GM21423 (cell line): ENCODE data around the gene ATAD2B.

Source experiments
- ATAC-seq: cut with Tn5 transposase; IDR thresholded peaks from one replicate; pipeline ENCODE4 v1.9.1; 2021; ENCODE audit warnings: mild to moderate bottlenecking, moderate library complexity; ENCODE audit not compliant: unreplicated experiment

ATAD2B gene

DNA sequence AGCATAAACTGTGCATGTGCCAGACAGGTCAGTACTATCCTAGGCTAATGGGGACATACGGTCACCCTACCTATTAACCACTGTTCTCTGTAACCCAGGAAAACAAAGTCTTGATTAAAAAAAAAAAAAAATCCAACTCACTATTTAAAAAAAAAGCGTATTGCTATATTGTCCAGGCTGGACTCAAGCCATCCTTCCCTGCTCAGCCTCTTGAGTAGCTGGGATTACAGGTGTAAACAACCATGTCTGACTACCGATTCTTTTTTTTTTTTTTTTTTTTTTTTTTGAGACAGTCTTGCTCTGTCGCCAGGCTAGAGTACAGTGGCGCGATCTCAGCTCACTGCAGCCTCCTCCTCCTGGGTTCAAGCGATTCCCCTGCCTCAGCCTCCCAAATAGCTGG lies 11.6 kb downstream of the ATAD2B start:
- no peak for ATAC-seq

DNA sequence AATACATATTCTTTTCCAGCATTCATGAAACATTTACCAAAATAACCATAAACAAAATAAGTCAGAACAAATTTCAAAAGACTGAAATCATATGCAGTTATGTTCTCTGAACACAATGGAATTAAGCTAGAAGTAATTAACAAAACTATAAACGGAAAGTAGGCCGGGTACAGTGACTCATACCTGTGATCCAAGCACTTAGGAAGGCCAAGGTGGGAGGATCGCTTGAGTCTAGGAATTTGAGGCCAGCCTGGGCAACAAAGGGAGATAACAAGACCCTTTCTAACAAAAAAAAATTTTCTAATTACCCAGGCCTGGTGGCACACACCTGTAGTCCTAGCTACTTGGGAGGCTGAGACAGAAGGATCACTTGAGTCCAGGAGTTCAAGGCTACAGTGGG lies 14.9 kb downstream of the ATAD2B start:
- no peak for ATAC-seq

DNA sequence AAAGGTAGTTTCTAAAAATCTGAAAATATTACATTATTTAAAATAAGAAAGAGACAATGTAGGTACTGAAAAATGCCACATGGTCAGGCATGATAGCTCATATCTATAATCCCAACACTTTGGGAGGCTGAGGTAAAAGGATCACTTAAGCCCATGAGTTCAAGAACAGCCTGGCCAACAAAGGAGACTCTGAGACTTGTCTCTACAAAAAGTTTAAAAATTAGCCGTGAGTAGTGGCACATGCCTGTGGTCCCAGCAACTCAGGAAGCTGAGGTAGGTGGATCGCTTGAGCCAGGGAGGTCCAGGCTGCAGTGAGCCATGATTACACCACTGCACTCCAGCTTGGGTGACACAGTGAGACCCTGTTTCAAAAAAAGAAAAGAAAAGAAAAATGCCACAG lies 21.8 kb downstream of the ATAD2B start:
- ATAC-seq = no peak

DNA sequence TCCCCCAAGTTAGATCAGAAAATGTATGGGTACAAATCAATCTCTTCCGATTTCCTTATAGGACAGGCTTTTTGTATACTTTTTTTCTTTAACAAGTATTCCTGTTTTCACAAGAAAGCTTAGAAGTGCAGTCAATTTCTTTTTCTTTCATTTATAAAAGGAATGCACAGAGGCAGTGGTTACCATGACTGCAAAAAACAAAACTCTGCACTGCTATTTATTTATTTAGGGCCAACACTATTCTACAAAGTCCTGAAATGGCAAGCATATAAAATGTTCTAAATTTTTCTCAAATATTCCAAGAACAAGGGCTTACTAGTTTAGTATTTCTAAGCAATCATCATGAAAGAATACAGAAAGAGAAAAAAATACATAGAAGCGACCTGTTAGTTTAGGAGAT lies 22.2 kb downstream of the ATAD2B start:
- no peak for ATAC-seq

DNA sequence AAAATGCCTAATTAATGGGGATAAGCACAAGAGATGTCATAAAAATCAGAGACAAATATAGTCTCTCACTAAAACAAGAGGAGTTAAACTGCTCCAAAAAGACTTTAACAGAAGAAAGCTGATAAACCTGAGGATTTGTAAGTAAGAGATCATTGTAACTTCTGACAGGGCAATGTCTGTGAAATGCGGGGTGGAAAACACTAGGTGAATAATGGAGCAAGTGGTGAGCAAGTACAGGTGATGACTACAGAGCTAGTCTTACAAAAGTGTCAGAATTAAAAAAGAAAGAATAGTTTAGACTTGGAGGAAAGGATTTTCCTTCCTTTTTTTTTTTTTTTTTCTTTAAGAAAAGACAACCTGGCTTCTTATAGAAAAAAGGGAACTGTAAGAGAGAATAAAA lies 22.7 kb downstream of the ATAD2B start:
- no peak for ATAC-seq

DNA sequence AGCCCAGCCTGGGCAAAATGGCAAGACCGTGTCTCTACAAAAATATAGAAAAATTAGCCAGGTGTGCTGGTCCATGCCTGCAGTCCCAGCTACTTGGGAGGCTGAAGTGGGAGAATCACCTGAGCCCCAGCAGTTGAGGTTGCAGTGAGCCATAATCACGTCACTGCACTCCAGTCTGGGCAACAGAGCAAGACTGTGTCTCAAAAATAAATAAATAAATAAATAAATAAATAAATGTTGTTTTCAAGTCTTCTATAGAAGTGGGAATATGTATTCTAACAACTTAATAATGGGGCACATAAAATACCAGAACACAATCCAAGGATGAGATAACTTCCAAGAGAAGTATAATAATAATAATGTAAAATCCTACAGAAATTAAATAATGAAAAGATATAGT lies 23.9 kb downstream of the ATAD2B start:
- ATAC-seq = no peak

DNA sequence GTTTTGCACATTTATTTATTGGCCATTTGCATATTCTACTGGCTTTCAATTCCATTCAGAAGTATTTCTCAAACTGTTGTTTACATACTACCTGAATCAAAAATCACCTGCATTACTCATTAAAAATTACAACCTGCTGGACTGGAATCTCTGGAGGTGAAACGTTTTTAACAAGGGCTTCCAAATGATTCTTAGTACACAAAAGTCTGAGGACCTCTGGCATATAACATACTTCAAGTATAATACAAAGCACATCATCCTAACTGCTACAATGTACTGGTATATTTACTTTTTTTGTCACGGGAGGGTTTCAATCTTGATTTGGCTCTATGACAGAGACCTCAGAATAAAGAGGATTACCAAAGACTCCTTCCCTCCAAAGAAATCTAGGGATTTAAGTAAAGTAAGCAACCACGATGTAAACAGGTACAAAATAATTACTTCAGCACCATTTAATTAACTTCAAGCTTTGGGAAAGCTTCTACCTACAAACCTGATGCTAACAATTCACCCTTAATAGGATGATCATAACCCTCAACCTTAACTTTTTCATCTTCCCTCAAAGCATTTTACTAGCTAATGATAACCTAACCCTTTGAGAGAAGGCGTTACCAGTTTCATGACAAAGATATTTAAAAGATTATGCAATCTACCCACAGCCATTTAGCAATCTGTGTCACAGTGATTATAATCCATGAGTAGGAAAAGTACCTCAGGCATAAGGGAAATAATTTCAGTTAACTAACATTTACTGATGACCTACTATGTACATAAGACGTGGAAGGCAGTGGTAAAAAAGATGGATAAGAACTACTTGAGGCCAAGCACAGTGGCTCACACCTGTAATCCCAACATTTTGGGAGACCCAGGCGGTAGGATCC lies 24.7 kb downstream of the ATAD2B start:
- ATAC-seq = no peak

DNA sequence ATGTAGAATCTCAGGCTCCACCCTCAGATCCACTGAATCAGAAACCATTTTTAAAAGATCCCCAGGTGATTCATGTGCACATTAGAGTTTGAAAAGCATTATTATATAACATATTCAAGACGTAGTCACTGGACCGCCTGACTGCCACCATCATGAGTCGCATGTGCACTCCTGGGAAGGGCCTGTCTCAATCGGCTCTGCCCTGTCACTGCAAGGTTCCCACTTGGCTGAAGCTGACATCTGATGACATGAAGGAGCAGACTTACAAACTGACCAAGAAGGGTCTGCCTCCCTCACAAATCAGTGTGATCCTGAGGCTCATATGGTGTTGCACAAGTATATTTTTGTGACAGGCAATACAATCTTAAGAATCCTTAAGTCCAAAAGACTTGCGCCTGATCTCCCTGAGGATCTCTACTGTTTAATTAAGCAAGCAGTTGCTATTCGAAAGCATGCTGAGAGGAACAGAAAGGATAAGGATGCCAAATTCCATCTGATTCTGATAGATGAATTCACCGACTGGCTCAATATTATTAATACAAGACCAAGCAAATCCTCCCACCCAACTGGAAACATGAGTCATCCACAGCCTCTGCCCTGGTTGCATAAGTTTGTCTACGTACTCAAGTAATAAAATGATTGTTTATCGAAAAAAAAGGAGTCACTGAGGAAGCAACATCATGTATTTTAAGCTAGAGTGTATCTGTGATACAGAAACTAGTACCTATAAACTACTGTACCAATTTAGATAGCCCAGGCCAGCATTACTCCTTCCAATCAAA lies 26.2 kb downstream of the ATAD2B start:
- ATAC-seq = no peak

DNA sequence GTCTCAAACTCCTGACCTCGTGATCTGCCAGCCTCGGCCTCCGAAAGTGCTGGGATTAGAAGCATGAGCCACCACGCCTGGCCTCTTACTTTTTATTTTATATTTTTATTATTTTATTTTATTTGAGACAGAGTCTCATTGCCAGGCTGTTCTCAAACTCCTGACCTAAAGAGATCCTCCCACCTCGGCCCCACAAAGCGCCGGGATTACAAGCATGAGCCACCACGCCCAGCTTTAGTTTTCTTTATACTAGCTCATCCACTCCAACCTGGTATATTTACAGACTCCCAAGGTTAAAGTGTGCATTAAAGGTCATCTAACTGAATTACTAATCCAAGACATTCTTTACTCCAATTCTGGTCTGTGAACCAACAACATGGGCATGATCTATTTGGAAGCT lies 26.8 kb downstream of the ATAD2B start:
- ATAC-seq = no peak

DNA sequence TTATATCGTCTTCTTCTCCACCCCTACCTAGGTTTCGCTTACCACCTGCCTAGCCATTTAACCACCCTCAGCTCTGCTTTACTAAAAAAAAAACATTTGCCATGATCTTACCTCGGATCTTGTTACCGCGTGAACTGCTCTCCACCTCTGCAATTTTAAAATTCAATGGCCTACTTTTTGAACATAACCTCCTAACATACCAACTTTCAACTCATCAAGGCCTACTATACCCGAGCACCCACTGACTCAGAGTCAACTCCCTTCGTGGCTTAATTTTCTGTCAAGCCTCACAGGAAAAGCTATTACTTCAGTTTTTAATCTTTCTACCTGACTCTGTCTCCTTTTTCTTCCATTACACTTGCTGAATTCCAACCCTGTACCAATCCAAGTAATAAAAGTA lies 55.7 kb downstream of the ATAD2B start:
- ATAC-seq = no peak

DNA sequence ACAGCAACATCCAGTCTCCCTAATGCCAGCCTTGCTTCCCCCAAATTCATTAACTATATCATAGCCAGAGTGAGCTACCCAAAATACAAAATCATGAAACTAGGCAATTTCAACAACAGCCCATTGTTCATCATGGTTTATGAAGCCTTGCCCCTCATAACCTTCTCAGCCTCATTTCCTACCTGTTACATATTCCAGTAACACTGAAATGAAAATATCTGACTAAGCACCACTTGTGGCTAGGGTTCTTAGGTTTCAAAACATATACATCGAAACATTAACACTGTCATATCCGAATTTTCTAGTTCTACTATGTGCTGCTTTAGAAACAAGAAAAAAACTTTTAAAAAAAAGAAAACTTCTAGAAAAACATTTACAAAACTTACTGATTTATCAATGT lies 59.5 kb downstream of the ATAD2B start:
- ATAC-seq = no peak

DNA sequence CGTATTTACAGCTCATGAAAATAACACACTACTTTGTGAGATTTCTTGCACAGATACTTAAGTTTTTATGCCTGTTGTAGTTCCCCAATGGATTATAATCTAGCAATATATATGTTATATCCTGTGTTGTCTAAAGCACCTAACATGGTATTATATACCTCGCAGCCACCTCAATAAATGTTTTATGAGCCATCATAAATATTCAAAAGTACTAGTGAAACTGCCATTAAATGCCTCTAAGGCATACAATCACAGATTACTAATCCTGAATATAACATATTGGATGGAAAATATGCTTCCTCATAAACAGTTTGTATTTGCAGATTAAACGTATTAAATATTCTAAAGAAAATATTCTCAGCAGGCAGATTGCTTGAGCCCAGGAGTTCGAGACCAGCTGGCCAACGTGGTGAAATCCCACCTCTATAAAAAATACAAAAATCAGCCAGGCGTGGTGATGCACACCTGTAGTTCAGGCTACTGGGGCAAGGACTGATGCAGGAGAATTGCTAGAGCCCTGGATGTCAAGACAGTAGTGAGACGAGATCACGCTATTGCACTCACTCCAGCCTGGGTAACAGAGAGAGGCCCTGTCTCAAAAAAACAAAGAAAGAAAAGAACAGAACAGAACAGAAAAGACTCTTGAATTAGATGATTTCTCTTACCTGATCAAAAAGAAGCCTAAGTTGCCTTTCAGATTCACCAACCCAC lies 64.1 kb downstream of the ATAD2B start:
- no peak for ATAC-seq

DNA sequence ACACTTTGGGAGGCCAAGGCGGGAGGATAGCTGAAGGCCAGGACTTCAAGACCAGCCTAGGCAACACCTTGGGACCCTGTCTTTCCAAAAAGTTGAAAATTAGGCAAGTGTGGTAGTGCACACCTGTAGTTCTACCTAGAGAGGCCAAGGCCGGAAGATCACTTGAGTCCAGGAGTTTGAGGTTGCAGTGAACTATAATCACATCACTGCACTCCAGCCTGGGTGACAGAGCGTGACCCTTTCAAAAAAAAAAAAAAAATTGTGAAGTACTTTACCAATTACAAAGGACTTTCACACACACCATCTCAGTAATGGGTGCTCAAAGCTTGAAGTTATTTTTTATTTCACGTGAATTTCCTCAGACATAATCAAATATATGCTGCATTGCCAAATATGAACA lies 65.0 kb downstream of the ATAD2B start:
- ATAC-seq = no peak

DNA sequence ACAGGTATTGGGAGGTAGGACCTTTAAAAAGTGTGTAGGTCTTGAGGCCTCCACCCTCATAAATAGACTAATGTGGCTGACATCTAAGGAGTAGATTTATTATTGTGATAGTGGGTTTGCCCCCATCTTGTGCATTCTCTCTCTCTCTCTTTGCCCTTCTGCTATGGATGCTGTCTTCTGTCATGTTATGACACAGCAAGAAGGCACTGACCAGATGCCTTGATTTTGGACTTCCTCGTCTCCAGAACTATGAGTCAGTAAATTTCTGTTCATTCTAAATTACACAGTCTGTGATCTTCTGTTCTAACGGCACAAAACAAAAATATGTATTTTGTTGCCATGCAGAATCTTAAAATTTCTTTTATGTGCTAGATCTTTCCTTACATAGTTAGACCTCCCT lies 66.9 kb downstream of the ATAD2B start:
- no peak for ATAC-seq

DNA sequence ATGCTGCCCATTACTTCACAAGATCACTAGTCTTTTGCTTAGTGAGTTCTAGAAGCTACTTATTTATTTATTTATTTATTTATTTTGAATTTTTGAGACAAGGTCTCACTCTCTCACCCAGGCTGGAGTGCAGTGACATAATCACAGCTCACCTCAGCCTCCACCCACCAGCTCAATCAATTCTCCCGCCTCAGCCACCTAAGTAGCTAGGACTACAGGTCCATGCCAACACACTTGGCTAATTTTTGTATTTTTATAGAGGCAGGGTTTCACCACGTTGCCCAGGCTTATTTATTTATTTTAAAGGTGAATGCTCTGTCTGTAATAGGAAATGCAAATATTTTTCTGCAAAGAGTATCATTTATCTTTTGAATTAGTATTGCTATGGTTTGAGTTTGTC lies 67.7 kb downstream of the ATAD2B start:
- no peak for ATAC-seq

DNA sequence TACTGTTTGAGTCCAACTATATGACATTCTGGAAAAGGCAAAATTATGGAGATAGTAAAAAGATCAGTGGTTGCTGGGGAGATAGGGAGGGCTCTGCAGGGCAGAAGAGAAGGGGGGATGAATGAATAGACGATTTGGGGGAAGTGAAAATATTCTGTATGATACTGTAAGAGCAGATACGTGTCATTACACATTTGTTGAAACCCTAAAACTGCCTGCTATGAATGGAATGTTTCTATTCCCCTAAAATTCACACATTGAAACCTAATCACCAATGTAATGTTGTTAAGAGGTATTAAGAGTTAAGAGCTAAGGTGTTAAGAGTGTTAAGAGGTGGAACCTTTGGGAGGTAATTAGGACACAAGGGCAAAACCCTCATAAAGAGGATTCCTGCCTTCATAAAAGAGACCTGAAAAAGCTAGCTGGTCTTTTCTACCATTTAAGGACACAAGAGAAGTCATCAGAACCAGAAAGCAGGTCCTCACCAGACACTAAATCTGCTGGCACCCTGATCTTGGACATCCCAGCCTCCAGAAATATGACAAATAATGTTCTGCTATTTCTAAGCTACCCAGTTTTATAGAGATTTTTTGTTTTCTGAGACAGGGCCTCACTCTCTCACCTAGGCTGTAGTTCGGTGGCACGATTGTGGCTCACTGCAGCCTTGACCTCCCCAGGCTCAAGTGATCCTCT lies 76.2 kb downstream of the ATAD2B start:
- peak; percentile 62 for ATAC-seq

DNA sequence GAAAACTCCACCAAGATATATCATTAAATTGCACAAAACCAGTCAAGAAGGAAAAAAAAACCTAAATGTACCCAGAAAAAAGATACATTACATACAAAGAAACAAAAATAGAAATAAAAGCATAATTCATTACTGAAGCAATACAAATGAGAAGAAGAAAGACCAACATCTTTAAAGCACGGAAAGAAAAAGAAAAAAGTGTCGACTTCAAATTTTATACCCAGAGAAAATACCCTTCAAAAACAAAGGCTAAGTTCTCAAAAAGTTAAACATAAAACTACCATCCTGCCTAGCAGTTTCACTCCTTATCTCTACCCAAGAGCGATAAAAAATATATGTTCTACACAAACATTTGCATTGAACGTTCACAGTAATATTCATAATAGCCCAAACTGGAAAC lies 82.0 kb downstream of the ATAD2B start:
- ATAC-seq = no peak

DNA sequence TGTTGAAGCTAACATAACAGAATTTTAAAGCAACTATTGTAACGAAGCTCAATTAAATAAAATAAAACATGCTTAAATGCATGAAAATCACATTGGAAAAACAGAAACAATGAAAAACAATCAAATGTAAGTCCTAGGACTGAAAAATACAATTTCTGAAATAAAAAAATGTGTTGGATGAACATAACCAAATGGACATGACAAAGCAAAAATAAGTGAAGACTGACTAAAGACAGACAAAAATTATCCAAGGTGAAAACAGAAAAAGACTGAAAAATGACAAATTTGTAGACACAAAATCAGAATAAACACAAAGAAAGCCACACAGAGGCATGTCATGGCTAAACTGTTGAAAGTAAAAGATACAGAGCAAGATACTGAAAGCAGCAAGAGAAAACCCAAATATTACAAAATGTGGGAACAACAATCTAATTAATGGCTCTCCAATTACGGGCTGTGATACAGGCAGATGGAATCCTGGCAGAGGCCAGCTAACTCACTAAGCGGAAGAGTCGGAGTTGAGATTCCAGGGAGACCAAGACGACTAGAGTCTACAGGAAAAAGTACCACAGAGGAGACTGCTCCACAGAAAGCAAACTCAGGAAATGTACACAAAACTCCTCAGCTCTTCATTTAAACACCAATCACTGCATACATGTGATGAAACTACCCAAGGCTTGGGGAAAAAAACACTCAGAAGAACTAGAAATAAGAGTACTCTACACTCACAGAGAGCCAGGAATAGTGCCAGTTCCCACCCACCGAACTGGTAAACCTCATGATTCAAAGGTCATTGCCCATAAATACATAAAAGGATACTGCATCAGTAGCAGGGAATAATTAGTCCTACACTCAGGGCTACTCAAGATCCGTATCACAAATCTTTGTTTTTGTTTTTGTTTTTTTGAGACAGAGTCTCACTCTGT lies 83.6 kb downstream of the ATAD2B start:
- no peak for ATAC-seq

DNA sequence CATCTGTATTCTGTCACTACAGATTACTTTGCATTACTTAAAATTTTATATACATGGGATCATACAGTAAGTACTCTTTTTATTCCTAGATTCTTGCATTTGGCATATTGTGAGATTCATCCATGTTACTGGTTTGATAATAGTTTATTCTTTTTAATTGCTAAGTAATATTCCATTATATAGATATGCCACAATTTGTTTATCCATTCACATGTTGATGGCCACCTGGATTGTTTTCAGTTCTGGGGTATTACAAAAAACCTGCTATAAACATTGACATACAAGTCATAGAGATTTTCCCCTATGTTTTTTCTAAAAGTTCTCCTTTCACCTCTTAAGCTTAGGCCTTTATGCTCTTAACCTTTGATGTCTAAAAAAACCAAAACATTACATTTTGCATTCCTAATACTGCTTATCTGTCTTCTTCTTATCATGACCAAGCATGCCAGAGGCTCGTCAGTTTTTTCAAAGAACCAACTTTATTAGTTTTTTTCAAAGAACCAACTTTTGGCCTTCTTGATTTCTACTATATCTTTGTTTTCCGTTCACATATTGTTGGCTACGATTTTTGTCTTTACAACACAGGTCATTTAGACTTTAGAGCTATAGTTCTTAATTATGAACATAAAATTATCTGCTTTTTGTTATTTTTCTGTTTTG lies 86.9 kb downstream of the ATAD2B start:
- no peak for ATAC-seq
